Measurements from ENCODE around the gene SLC24A2.

SLC24A2 gene

GRCh38 chr9:19757745-19758144 lies 31.1 kb downstream of the SLC24A2 start:
- DNase-seq (ENCODE audit: low spot score): no peak

GRCh38 chr9:19754921-19755320 lies 33.9 kb downstream of the SLC24A2 start:
- no peak for DNase-seq (ENCODE audit: low spot score)

- DNase-seq (ENCODE audit: low spot score): no peak
Measured at GRCh38 chr9:19748278-19749126, 40.3 kb downstream of the SLC24A2 start.

GRCh38 chr9:19746223-19746622 lies 42.6 kb downstream of the SLC24A2 start:
- no peak for DNase-seq (ENCODE audit: low spot score)

- no peak for DNase-seq (ENCODE audit: low spot score)
Measured at GRCh38 chr9:19741178-19741577, 47.7 kb downstream of the SLC24A2 start.
